H1 (cell line): ENCODE data around the gene ASH1L. TPM values are rescaled to one million over a fixed set of nuclear protein-coding genes. Genes with fewer than 3 reads are reported as not detected.

Experiments
- CTCF ChIA-PET: fragments of 300-600 bp; sonication (Branson Sonifier 250); formaldehyde crosslinking; loops from one replicate; lab custom pipeline; 2021; ENCODE audit not compliant: partially characterized antibody; lab: Charles Lee
- POLR2A ChIA-PET: fragments of 300-600 bp; sonication (Branson Sonifier 250); formaldehyde crosslinking; loops from one replicate; lab custom pipeline; 2021; ENCODE audit warnings: inconsistent platforms; ENCODE audit not compliant: partially characterized antibody; lab: Charles Lee
- DNase-seq, 2 experiments: peaks; one replicate each; pipeline versions ENCODE4 v3.0.0 to v3.0.0-alpha.2; 2010 to 2022; ENCODE audit warnings: low spot score in 2 of 2, low read depth in 1 of 2, mixed read lengths in 1 of 2
- FAIRE-seq: peaks from 2 replicates; lab custom pipeline; 2011; peaks lifted over from hg19 to GRCh38; lab: Jason Lieb, UNC
- H2AFZ ChIP-seq: 2 replicates; pipeline ENCODE4 v1.8.1; 2012; ENCODE audit warnings: low read length, inconsistent platforms
- H2AK5ac ChIP-seq: 2 replicates; pipeline ENCODE4 v1.6.1; 2013; ENCODE audit warnings: low read depth, low read length
- H2BK120ac ChIP-seq: replicated peaks from 2 replicates; pipeline ENCODE3; 2013; ENCODE audit warnings: low read depth, low read length, inconsistent platforms
- H2BK12ac ChIP-seq: 2 replicates; pipeline ENCODE4 v1.6.1; 2013; ENCODE audit warnings: low read depth, low read length
- H2BK15ac ChIP-seq: 2 replicates; pipeline ENCODE4 v1.6.1; 2013; ENCODE audit warnings: low read length
- H2BK20ac ChIP-seq: 2 replicates; pipeline ENCODE4 v1.6.1; 2013; ENCODE audit warnings: low read length
- H2BK5ac ChIP-seq: 2 replicates; pipeline ENCODE4 v1.6.1; 2013; ENCODE audit warnings: low read depth, low read length
- H3K14ac ChIP-seq: 2 replicates; pipeline ENCODE4 v1.6.1; 2013; ENCODE audit warnings: inconsistent platforms; ENCODE audit not compliant: insufficient read length
- H3K18ac ChIP-seq: 2 replicates; pipeline ENCODE4 v1.6.1; 2013; ENCODE audit warnings: low read length; ENCODE audit errors: extremely low read depth
- H3K23ac ChIP-seq: 2 replicates; pipeline ENCODE4 v1.6.1; 2013; ENCODE audit warnings: inconsistent platforms; ENCODE audit not compliant: insufficient read length
- H3K23me2 ChIP-seq: 2 replicates; pipeline ENCODE4 v1.6.1; 2013; ENCODE audit warnings: low read depth, low read length
- H3K27ac ChIP-seq: 2 replicates; pipeline ENCODE4 v1.6.1; 2011; ENCODE audit warnings: low read depth, low read length, inconsistent platforms
- H3K27me3 ChIP-seq, 4 experiments: replicated peaks in 1 of 4; 1 replicate in 1 of 4; 2 replicates in 3 of 4; pipeline versions ENCODE4 v1.6.1 to v1.8.1; 2011 to 2013; ENCODE audit warnings: low read length in 3 of 4, mild to moderate bottlenecking in 3 of 4, inconsistent platforms in 2 of 4, mixed read lengths in 2 of 4, moderate library complexity in 1 of 4; ENCODE audit not compliant: control insufficient read depth in 3 of 4, insufficient read depth in 3 of 4; ENCODE audit errors: extremely low read depth in 1 of 4
- H3K36me3 ChIP-seq, 4 experiments: 2 replicates each; pipeline versions ENCODE4 v1.6.1 to v1.8.1; 2011 to 2013; ENCODE audit warnings: mild to moderate bottlenecking in 4 of 4, low read length in 3 of 4, moderate library complexity in 2 of 4, control low read depth in 1 of 4, inconsistent platforms in 1 of 4; ENCODE audit not compliant: insufficient read depth in 4 of 4, control insufficient read depth in 2 of 4
- H3K4ac ChIP-seq: replicated peaks from 2 replicates; pipeline ENCODE3; 2013; ENCODE audit warnings: low read length, low read depth, mixed read lengths, inconsistent platforms; ENCODE audit not compliant: insufficient read length
- H3K4me1 ChIP-seq, 4 experiments: replicated peaks in 1 of 4; 1 replicate in 1 of 4; 2 replicates in 3 of 4; pipeline versions ENCODE4 v1.6.1 to v1.8.1; 2011 to 2013; ENCODE audit warnings: low read length in 3 of 4, inconsistent platforms in 2 of 4, mixed read lengths in 1 of 4; ENCODE audit not compliant: insufficient read depth in 4 of 4, control insufficient read depth in 3 of 4
- H3K4me2 ChIP-seq, 2 experiments: 2 replicates each; pipeline versions ENCODE4 v1.6.1 to v1.8.1; 2011 to 2013; ENCODE audit warnings: low read depth in 2 of 2, low read length in 2 of 2, control low read depth in 1 of 2, inconsistent platforms in 1 of 2, mild to moderate bottlenecking in 1 of 2; ENCODE audit not compliant: insufficient read depth in 1 of 2
- H3K4me3 ChIP-seq, 4 experiments: fragments of 200-600, 300-600 bp in 1 of 4; sonication (generic), shearing (Covaris generic), sonication (Bioruptor Twin) in 1 of 4; 2 replicates each; pipeline versions ENCODE4 v1.5.1 to v1.8.1; 2011 to 2016; ENCODE audit warnings: low read length in 4 of 4, low read depth in 3 of 4, control low read depth in 2 of 4, inconsistent platforms in 2 of 4, mild to moderate bottlenecking in 2 of 4, mixed read lengths in 1 of 4, moderate library complexity in 1 of 4; ENCODE audit not compliant: insufficient read depth in 2 of 4; ENCODE audit errors: extremely low read depth in 1 of 4
- H3K56ac ChIP-seq: replicated peaks from 2 replicates; pipeline ENCODE3; 2013; ENCODE audit warnings: low read depth, mild to moderate bottlenecking, mixed read lengths, low read length, inconsistent platforms; ENCODE audit not compliant: insufficient read length
- H3K79me1 ChIP-seq: 2 replicates; pipeline ENCODE4 v1.6.1; 2013; ENCODE audit warnings: low read depth, low read length, control low read depth
- H3K79me2 ChIP-seq, 2 experiments: 2 replicates each; pipeline versions ENCODE4 v1.6.1 to v1.8.1; 2012 to 2013; ENCODE audit warnings: low read length in 2 of 2, mild to moderate bottlenecking in 2 of 2, inconsistent platforms in 1 of 2; ENCODE audit not compliant: insufficient read depth in 2 of 2, control insufficient read depth in 1 of 2
- H3K9ac ChIP-seq, 4 experiments: replicated peaks in 1 of 4; 1 replicate in 1 of 4; 2 replicates in 3 of 4; pipeline versions ENCODE4 v1.6.1 to v1.8.1; 2011 to 2013; ENCODE audit warnings: low read depth in 3 of 4, low read length in 3 of 4, control low read depth in 2 of 4, mild to moderate bottlenecking in 2 of 4, moderate library complexity in 2 of 4, inconsistent platforms in 1 of 4; ENCODE audit errors: extremely low read depth in 1 of 4
- H3K9me3 ChIP-seq, 2 experiments: 2 replicates each; pipeline versions ENCODE4 v1.6.1 to v1.8.1; 2012 to 2013; ENCODE audit warnings: mild to moderate bottlenecking in 2 of 2, moderate library complexity in 2 of 2, control low read depth in 1 of 2, inconsistent platforms in 1 of 2, low read depth in 1 of 2, low read length in 1 of 2, mixed read lengths in 1 of 2; ENCODE audit not compliant: insufficient read depth in 2 of 2
- H4K20me1 ChIP-seq, 2 experiments: replicated peaks in 1 of 2; 2 replicates each; pipeline versions ENCODE3 to v1.8.1; 2011 to 2013; ENCODE audit warnings: inconsistent platforms in 2 of 2, low read length in 2 of 2, mild to moderate bottlenecking in 1 of 2; ENCODE audit not compliant: insufficient read depth in 2 of 2, control insufficient read depth in 1 of 2
- H4K5ac ChIP-seq: 2 replicates; pipeline ENCODE4 v1.6.1; 2013; ENCODE audit warnings: low read length, low read depth, mixed read lengths, inconsistent platforms; ENCODE audit not compliant: insufficient read length
- H4K8ac ChIP-seq: 2 replicates; pipeline ENCODE4 v1.8.0; 2013; ENCODE audit warnings: mild to moderate bottlenecking, moderate library complexity, low read length, inconsistent platforms; ENCODE audit not compliant: insufficient read depth; ENCODE audit errors: extremely low read depth
- H4K91ac ChIP-seq: replicated peaks from 2 replicates; pipeline ENCODE3; 2013; ENCODE audit warnings: low read length, mixed read lengths, inconsistent platforms; ENCODE audit not compliant: insufficient read length
- BRCA1 ChIP-seq: IDR thresholded peaks from 2 replicates; pipeline ENCODE4 v1.6.1; 2012; ENCODE audit warnings: low read depth, low read length, improper control_type of control experiment
- CHD1 ChIP-seq: IDR thresholded peaks from 2 replicates; pipeline ENCODE4 v1.6.1; 2012; ENCODE audit warnings: low read depth, low read length, improper control_type of control experiment
- E2F6 ChIP-seq: IDR thresholded peaks from 2 replicates; pipeline ENCODE4 v1.6.1; 2012; ENCODE audit warnings: inconsistent platforms
- EGR1 ChIP-seq: IDR thresholded peaks from 2 replicates; pipeline ENCODE4 v1.6.1; 2011; ENCODE audit warnings: low read depth, low read length, borderline replicate concordance
- JUND ChIP-seq: IDR thresholded peaks from 2 replicates; pipeline ENCODE4 v1.6.1; 2011; ENCODE audit warnings: mild to moderate bottlenecking, improper control_type of control experiment, low read length
- KDM1A ChIP-seq: fragments of 200-600, 300-600 bp; sonication (generic); IDR thresholded peaks from 2 replicates; pipeline ENCODE4 v1.7.1; 2016; ENCODE audit warnings: mild to moderate bottlenecking, low read length, borderline replicate concordance
- KDM4A ChIP-seq: IDR thresholded peaks from one replicate; pipeline ENCODE4 v1.7.1; 2012; ENCODE audit warnings: low read depth, mild to moderate bottlenecking, moderate library complexity, low read length, inconsistent platforms; ENCODE audit not compliant: severe bottlenecking
- PHF8 ChIP-seq: fragments of 200-600 bp; sonication (generic); conservative IDR thresholded peaks from 2 replicates; pipeline ENCODE4 v1.7.1; 2012; ENCODE audit warnings: low read depth, mild to moderate bottlenecking, inconsistent platforms, low read length, moderate library complexity
- SIRT6 ChIP-seq: IDR thresholded peaks from one replicate; pipeline ENCODE4 v1.7.1; 2012; ENCODE audit warnings: low read length, inconsistent platforms
- TBP ChIP-seq: IDR thresholded peaks from 2 replicates; pipeline ENCODE4 v1.6.1; 2011; ENCODE audit warnings: low read depth, low read length, improper control_type of control experiment
- USF2 ChIP-seq: IDR thresholded peaks from 2 replicates; pipeline ENCODE4 v1.6.1; 2011; ENCODE audit warnings: low read length, improper control_type of control experiment
- WGBS, 2 experiments: shearing (Covaris generic) in 1 of 2; methylation state at CpG; one replicate each; pipeline versions ENCODE4 v1.1.6 to v1.1.7; 2013 to 2015; ENCODE audit warnings: low lambda C conversion rate in 2 of 2, mixed read lengths in 2 of 2, inconsistent platforms in 1 of 2, low coverage in 1 of 2, missing lambda C conversion rate in 1 of 2; ENCODE audit not compliant: insufficient replicate concordance in 2 of 2, insufficient coverage in 1 of 2, insufficient read length in 1 of 2; ENCODE audit errors: extremely low coverage in 1 of 2, missing lambda C conversion rate in 1 of 2; 5-methylcytosine and 5-hydroxymethylcytosine counted together
- polyA plus RNA-seq, 7 experiments: library from polyadenylated mRNA; depleted of rRNA in 3 of 7; stranded (reverse) in 5 of 7; unstranded in 2 of 7; fragments of >200 nt in 5 of 7; fragments of 200-250 nt in 2 of 7; gene quantifications; 1 replicate in 5 of 7; 2 replicates in 1 of 7; 4 replicates in 1 of 7; pipeline versions ENCODE4 v1.2.1 to v1.2.3, GENCODE V29; 2011 to 2013; ENCODE audit warnings: missing spikeins in 2 of 7, mixed read lengths in 2 of 7
- total RNA-seq: library from RNA; stranded (reverse); fragmentation: NEBNext Ultra II Directional; extraction: Animal tissue kit (Norgen Biotek cat#: 25700); gene quantifications from 2 replicates; pipeline ENCODE4 v1.2.1, GENCODE V29; 2021

Gene ASH1L
- total and polyA plus RNA-seq, 2 of the 8 experiments (the other 6 are each of a cell fraction or from before 2014, with no cell fraction given) = 7.5 to 27.6 TPM

GRCh38 chr1:155329980-155330598 lies 232.5 kb downstream of the ASH1L start:
- peaks cover 0 to 4% of the 10 kb centered on the region in 2 experiments; a peak in 1 of 4 replicates for H3K79me2 ChIP-seq

More at GRCh38 chr1:155329980-155330598, 232.5 kb downstream of the ASH1L start:
- H2BK120ac ChIP-seq = no peak overlapping the region
- no peak overlapping the region for H3K14ac ChIP-seq
- no peak overlapping the region for H4K5ac ChIP-seq
- no peak for DNase-seq
- no peak overlapping the region for H2BK5ac ChIP-seq
- TF ChIP-seq SIRT6 (no peak), BRCA1 (no peak), KDM4A (no peak), CHD1 (no peak), E2F6 (no peak), USF2 (no peak), JUND (no peak), PHF8 (no peak), TBP (no peak), EGR1 (no peak), KDM1A (no peak)
- TF ChIP-seq, all 59 proteins: peak for 0
- no peak overlapping the region for H3K4ac ChIP-seq
- FAIRE-seq = no peak
- H4K8ac ChIP-seq = no peak overlapping the region
- H3K9ac ChIP-seq = no peak overlapping the region
- H3K56ac ChIP-seq = no peak overlapping the region
- H2BK20ac ChIP-seq = no peak overlapping the region
- no peak overlapping the region for H3K23ac ChIP-seq
- H2BK12ac ChIP-seq = no peak overlapping the region
- H3K4me1 ChIP-seq = peaks cover 0 to 7% (median 3%) of the 10 kb centered on the region in 4 experiments; a peak in 4 of 7 replicates
- peaks cover 6% of the 10 kb centered on the region for H3K79me1 ChIP-seq
- ChIA-PET POLR2A (interaction anchor here (1.6 kb wide), 1 partner anchor 70 kb away, joined by 4 read pairs; no protein-coding TSS in a partner anchor), CTCF (interaction anchor here (15.0 kb wide), 1 partner anchor 80 kb away, joined by 227 read pairs; the partner anchor contains the start of gene ENTREP3)
- no peak overlapping the region for H3K4me3 ChIP-seq
- peaks cover 0 to 29% (median 3%) of the 10 kb centered on the region in 4 experiments; a peak in 7 of 8 replicates for H3K36me3 ChIP-seq
- no peak overlapping the region for H2AK5ac ChIP-seq
- H3K27me3 ChIP-seq = no peaks in the 10 kb centered on the region
- peaks cover 0 to 8% of the 10 kb centered on the region in 2 experiments for H4K20me1 ChIP-seq
- no peak overlapping the region; the same call in 1 of the 2 replicates for H3K27ac ChIP-seq
- WGBS, 2 experiments = 91% methylated on average over 11 of the region's 11 CpGs; no CpG with 5 or more reads in 1 of the 2 experiments
- H3K18ac ChIP-seq = no peak overlapping the region
- H3K4me2 ChIP-seq = no peak overlapping the region
- no peak overlapping the region for H2BK15ac ChIP-seq
- H3K9me3 ChIP-seq = no peaks in the 10 kb centered on the region
- no peak overlapping the region for H4K91ac ChIP-seq
- H2AFZ ChIP-seq = no peak overlapping the region
- H3K23me2 ChIP-seq = no peaks in the 10 kb centered on the region; the same call in 1 of the 2 replicates
